SK-N-SH treated with all-trans-retinoic acid at 6 μM for 48 hours (cell line): Measurements from ENCODE around the gene ROBO1.

Experiments used
- ATAC-seq: fragments of 200-7000 bp; cut with Tn5 transposase; 3 replicates; pipeline ENCODE4 v1.9.1; 2020; ENCODE audit warnings: mild to moderate bottlenecking, moderate library complexity
- ARNTL ChIP-seq: fragments of 450-650 bp; formaldehyde crosslinking; IDR thresholded peaks from 2 replicates; pipeline ENCODE4 v1.5.0; 2020; ENCODE audit warnings: low read depth, mild to moderate bottlenecking, moderate library complexity, borderline replicate concordance
- CSDC2 ChIP-seq: fragments of 250-450 bp; sonication (Bioruptor Pico); IDR thresholded peaks from 2 replicates; pipeline ENCODE4 v1.5.0; 2020; ENCODE audit warnings: mild to moderate bottlenecking, moderate library complexity
- ESRRG ChIP-seq: fragments of 250-450 bp; sonication (Bioruptor Pico); IDR thresholded peaks from 2 replicates; pipeline ENCODE4 v1.6.1; 2021; ENCODE audit warnings: mild to moderate bottlenecking
- GLIS3 ChIP-seq: fragments of 250-450 bp; sonication (Bioruptor Pico); IDR thresholded peaks from 2 replicates; pipeline ENCODE4 v1.5.0; 2020; ENCODE audit warnings: mild to moderate bottlenecking, moderate library complexity
- ISL1 ChIP-seq: fragments of 250-450 bp; sonication (Bioruptor Pico); IDR thresholded peaks from 2 replicates; pipeline ENCODE4 v2.1.2; 2022; ENCODE audit warnings: mild to moderate bottlenecking, moderate library complexity
- OSR1 ChIP-seq: fragments of 250-450 bp; sonication (Bioruptor Pico); IDR thresholded peaks from 2 replicates; pipeline ENCODE4 v1.8.0; 2022; ENCODE audit warnings: moderate library complexity, mild to moderate bottlenecking, inconsistent platforms
- PPARA ChIP-seq: fragments of 250-450 bp; sonication (Bioruptor Pico); IDR thresholded peaks from 2 replicates; pipeline ENCODE4 v1.5.0; 2020; ENCODE audit warnings: mild to moderate bottlenecking, borderline replicate concordance
- RARB ChIP-seq: fragments of 250-450 bp; sonication (Bioruptor Pico); IDR thresholded peaks from 2 replicates; pipeline ENCODE4 v1.8.0; 2021; ENCODE audit warnings: mild to moderate bottlenecking, moderate library complexity
- SNAI2 ChIP-seq: fragments of 250-450 bp; sonication (Bioruptor Pico); IDR thresholded peaks from 2 replicates; pipeline ENCODE4 v1.5.0; 2020; ENCODE audit warnings: mild to moderate bottlenecking, moderate library complexity
- TCF4 ChIP-seq: fragments of 250-450 bp; sonication (Bioruptor Pico); IDR thresholded peaks from 2 replicates; pipeline ENCODE4 v1.8.0; 2021; ENCODE audit warnings: mild to moderate bottlenecking, moderate library complexity, borderline replicate concordance
- ZC3H10 ChIP-seq: fragments of 250-450 bp; sonication (Bioruptor Pico); IDR thresholded peaks from 2 replicates; pipeline ENCODE4 v1.5.1; 2021; ENCODE audit warnings: mild to moderate bottlenecking, moderate library complexity
- ZFP3 ChIP-seq: fragments of 250-450 bp; sonication (Bioruptor Pico); IDR thresholded peaks from 2 replicates; pipeline ENCODE4 v1.5.0; 2020; ENCODE audit warnings: mild to moderate bottlenecking, moderate library complexity
- ZFP30 ChIP-seq: fragments of 450-650 bp; formaldehyde crosslinking; IDR thresholded peaks from 2 replicates; pipeline ENCODE4 v1.5.0; 2022; ENCODE audit warnings: mild to moderate bottlenecking, moderate library complexity
- ZNF70 ChIP-seq: fragments of 450-650 bp; formaldehyde crosslinking; IDR thresholded peaks from 2 replicates; pipeline ENCODE4 v1.5.0; 2020; ENCODE audit warnings: mild to moderate bottlenecking, moderate library complexity
- ZNF8 ChIP-seq: fragments of 450-650 bp; formaldehyde crosslinking; IDR thresholded peaks from 2 replicates; pipeline ENCODE4 v1.5.0; 2020; ENCODE audit warnings: mild to moderate bottlenecking, moderate library complexity
- TF ChIP-seq, protein P1 (sequence below): fragments of 250-450 bp; sonication (Bioruptor Pico); IDR thresholded peaks from 2 replicates; pipeline ENCODE4 v1.8.0; 2020; ENCODE audit warnings: mild to moderate bottlenecking, moderate library complexity, borderline replicate concordance
- TF ChIP-seq, protein P2 (sequence below): fragments of 250-450 bp; sonication (Bioruptor Pico); IDR thresholded peaks from 2 replicates; pipeline ENCODE4 v1.8.0; 2021; ENCODE audit warnings: low read depth, mild to moderate bottlenecking, moderate library complexity, borderline replicate concordance
- TF ChIP-seq, protein P3 (sequence below): fragments of 250-450 bp; sonication (Bioruptor Pico); IDR thresholded peaks from 2 replicates; pipeline ENCODE4 v1.5.1; 2021; ENCODE audit warnings: mild to moderate bottlenecking, moderate library complexity
- TF ChIP-seq, protein P4 (sequence below): fragments of 250-450 bp; sonication (Bioruptor Pico); IDR thresholded peaks from 2 replicates; pipeline ENCODE4 v1.5.1; 2020; ENCODE audit warnings: low read depth, mild to moderate bottlenecking, moderate library complexity
- TF ChIP-seq, protein P5 (sequence below): fragments of 250-450 bp; sonication (Bioruptor Pico); IDR thresholded peaks from 2 replicates; pipeline ENCODE4 v1.5.0; 2020; ENCODE audit warnings: mild to moderate bottlenecking, moderate library complexity

The ROBO1 gene

DNA sequence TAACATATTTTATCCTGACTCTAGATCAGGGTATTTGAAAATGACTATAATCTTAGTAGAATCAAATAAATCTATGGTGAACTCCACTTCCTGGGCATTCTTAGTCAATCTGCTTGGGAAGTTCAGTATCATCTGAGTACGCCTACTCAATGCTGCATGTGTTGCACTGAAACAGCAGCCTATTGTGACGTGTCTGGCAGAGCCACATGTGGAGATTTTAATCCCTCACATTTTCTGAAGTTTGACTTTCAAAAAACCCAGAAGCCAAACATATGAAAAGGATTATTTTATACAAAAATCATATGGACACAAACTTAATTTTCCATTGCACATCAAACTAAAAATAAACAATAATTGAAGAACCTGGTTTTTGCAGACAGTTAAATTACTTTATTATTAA is 798.3 kb downstream of the ROBO1 start:
- peak; percentile 82 for ATAC-seq
- TF ChIP-seq ARNTL (CRISPR knock-in tag) = no peak
- no peak for TF ChIP-seq ZC3H10 (CRISPR knock-in tag)
- peak; percentile 71; the same call in 1 of the 2 replicates for TF ChIP-seq TCF4 (CRISPR knock-in tag)
- TF ChIP-seq ZNF8 (CRISPR knock-in tag) = no peak

DNA sequence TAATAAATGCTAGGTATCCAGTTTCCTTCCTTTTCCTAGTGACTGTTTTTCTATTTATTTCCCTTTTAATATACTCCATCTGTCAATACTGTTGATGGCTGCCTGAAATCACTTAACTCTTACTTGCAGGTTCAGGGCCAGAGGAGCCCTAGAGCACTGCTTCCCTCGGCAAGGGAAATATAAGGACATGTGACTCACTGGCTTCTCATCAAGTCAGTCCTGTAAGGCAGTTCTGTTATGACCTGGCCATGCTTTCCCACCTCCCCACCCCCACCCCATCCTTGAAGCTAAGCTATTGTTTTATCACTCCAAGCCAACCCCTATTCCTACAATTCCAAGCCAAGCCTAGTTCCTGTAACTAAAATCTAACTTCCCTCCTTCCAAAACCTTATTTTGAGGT is 800.7 kb downstream of the ROBO1 start:
- no peak for ATAC-seq
- TF ChIP-seq PPARA (CRISPR knock-in tag) (no peak), CSDC2 (CRISPR knock-in tag) (no peak), ZFP3 (CRISPR knock-in tag) (no peak), RARB (CRISPR knock-in tag) (no peak), ZC3H10 (CRISPR knock-in tag) (no peak), ARNTL (CRISPR knock-in tag) (no peak), ESRRG (CRISPR knock-in tag) (no peak), ZNF70 (CRISPR knock-in tag) (no peak), OSR1 (no peak), ZFP30 (CRISPR knock-in tag) (no peak), TCF4 (CRISPR knock-in tag) (no peak)
- TF ChIP-seq, protein P1, sequence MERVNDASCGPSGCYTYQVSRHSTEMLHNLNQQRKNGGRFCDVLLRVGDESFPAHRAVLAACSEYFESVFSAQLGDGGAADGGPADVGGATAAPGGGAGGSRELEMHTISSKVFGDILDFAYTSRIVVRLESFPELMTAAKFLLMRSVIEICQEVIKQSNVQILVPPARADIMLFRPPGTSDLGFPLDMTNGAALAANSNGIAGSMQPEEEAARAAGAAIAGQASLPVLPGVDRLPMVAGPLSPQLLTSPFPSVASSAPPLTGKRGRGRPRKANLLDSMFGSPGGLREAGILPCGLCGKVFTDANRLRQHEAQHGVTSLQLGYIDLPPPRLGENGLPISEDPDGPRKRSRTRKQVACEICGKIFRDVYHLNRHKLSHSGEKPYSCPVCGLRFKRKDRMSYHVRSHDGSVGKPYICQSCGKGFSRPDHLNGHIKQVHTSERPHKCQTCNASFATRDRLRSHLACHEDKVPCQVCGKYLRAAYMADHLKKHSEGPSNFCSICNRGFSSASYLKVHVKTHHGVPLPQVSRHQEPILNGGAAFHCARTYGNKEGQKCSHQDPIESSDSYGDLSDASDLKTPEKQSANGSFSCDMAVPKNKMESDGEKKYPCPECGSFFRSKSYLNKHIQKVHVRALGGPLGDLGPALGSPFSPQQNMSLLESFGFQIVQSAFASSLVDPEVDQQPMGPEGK (CRISPR knock-in tag) = no peak
- TF ChIP-seq, protein P2, sequence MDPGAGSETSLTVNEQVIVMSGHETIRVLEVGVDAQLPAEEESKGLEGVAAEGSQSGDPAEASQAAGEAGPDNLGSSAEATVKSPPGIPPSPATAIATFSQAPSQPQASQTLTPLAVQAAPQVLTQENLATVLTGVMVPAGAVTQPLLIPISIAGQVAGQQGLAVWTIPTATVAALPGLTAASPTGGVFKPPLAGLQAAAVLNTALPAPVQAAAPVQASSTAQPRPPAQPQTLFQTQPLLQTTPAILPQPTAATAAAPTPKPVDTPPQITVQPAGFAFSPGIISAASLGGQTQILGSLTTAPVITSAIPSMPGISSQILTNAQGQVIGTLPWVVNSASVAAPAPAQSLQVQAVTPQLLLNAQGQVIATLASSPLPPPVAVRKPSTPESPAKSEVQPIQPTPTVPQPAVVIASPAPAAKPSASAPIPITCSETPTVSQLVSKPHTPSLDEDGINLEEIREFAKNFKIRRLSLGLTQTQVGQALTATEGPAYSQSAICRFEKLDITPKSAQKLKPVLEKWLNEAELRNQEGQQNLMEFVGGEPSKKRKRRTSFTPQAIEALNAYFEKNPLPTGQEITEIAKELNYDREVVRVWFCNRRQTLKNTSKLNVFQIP = no peak
- TF ChIP-seq, protein P3, sequence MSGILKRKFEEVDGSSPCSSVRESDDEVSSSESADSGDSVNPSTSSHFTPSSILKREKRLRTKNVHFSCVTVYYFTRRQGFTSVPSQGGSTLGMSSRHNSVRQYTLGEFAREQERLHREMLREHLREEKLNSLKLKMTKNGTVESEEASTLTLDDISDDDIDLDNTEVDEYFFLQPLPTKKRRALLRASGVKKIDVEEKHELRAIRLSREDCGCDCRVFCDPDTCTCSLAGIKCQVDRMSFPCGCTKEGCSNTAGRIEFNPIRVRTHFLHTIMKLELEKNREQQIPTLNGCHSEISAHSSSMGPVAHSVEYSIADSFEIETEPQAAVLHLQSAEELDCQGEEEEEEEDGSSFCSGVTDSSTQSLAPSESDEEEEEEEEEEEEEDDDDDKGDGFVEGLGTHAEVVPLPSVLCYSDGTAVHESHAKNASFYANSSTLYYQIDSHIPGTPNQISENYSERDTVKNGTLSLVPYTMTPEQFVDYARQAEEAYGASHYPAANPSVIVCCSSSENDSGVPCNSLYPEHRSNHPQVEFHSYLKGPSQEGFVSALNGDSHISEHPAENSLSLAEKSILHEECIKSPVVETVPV (CRISPR knock-in tag) = no peak
- TF ChIP-seq, protein P4, sequence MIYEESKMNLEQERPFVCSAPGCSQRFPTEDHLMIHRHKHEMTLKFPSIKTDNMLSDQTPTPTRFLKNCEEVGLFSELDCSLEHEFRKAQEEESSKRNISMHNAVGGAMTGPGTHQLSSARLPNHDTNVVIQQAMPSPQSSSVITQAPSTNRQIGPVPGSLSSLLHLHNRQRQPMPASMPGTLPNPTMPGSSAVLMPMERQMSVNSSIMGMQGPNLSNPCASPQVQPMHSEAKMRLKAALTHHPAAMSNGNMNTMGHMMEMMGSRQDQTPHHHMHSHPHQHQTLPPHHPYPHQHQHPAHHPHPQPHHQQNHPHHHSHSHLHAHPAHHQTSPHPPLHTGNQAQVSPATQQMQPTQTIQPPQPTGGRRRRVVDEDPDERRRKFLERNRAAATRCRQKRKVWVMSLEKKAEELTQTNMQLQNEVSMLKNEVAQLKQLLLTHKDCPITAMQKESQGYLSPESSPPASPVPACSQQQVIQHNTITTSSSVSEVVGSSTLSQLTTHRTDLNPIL = no peak
- TF ChIP-seq, protein P5, sequence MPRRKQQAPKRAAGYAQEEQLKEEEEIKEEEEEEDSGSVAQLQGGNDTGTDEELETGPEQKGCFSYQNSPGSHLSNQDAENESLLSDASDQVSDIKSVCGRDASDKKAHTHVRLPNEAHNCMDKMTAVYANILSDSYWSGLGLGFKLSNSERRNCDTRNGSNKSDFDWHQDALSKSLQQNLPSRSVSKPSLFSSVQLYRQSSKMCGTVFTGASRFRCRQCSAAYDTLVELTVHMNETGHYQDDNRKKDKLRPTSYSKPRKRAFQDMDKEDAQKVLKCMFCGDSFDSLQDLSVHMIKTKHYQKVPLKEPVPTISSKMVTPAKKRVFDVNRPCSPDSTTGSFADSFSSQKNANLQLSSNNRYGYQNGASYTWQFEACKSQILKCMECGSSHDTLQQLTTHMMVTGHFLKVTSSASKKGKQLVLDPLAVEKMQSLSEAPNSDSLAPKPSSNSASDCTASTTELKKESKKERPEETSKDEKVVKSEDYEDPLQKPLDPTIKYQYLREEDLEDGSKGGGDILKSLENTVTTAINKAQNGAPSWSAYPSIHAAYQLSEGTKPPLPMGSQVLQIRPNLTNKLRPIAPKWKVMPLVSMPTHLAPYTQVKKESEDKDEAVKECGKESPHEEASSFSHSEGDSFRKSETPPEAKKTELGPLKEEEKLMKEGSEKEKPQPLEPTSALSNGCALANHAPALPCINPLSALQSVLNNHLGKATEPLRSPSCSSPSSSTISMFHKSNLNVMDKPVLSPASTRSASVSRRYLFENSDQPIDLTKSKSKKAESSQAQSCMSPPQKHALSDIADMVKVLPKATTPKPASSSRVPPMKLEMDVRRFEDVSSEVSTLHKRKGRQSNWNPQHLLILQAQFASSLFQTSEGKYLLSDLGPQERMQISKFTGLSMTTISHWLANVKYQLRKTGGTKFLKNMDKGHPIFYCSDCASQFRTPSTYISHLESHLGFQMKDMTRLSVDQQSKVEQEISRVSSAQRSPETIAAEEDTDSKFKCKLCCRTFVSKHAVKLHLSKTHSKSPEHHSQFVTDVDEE (CRISPR knock-in tag) = no peak

DNA sequence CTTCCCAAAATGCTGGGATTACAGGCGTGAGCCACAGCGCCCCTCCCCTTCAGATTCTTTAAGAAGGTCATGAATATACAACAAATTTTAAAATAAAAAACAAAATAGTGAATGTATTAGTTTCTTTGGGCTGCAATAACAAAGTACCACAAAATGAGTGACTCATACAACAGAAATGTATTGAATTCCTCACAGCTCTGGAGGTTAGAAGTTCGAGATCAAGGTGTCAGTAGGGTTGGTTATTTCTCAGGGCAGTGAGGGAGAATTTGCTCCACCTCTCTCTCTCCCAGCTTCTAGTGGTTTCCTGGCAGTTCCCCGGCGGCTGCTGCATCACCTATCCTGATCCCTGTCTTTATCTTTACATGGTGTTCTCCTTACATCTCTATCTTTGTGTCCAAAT is 804.0 kb downstream of the ROBO1 start:
- TF ChIP-seq ISL1 (CRISPR knock-in tag) = no peak
- TF ChIP-seq, protein P2 = no peak
- TF ChIP-seq, protein P1 (CRISPR knock-in tag) = no peak
- TF ChIP-seq ZFP30 (CRISPR knock-in tag) = no peak
- no peak for TF ChIP-seq ZNF70 (CRISPR knock-in tag)
- no peak for TF ChIP-seq SNAI2 (CRISPR knock-in tag)
- TF ChIP-seq, protein P5 (CRISPR knock-in tag) = no peak
- TF ChIP-seq ZC3H10 (CRISPR knock-in tag) = no peak
- TF ChIP-seq GLIS3 (CRISPR knock-in tag) = no peak
- ATAC-seq = no peak
